GM21576 (cell line): ENCODE data around the gene DNAJC5G.
"Not testable (repeated sequence)": the region's sequence is repeated elsewhere in the genome, so short reads cannot be mapped to it uniquely, and the experiment has no call there.

Experiments used
- ATAC-seq: cut with Tn5 transposase; IDR thresholded peaks from one replicate; pipeline ENCODE4 v1.9.1; 2021; ENCODE audit warnings: mild to moderate bottlenecking, moderate library complexity; ENCODE audit not compliant: unreplicated experiment

Gene DNAJC5G

DNA sequence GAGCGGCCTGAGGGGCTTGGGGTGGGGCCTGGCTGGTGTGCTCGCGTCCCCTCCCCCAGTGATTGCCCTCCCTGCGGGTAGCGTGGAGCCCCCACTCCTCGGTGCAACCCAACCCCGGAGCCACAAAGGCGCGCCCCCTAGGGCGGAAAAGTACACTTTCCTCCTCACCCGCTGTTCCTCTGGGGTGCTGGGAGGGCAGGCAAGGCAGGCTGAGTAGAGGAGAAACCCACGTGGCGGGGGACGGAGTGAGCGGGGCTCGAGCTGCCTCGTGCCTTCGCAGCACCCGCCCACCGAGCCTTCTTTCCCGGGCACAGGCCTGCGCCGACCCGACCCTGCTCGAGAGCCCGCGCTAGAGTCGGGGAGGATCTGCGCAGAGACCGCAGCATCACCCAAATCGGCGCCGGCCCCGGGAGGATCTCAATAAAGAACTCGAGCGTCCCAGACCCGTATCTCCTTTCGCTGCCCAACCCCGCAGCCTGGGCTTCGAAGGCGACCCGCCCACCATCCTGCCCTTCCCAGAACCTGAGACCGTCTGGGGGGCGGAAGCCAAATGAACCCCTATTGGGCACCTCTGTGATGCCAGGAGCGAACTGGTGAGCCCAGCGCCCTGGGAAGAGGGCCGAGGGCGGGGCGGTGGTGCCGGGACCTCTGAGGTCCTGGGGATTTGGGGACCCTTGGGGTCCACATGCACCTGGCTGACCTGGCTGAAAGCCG, 31.5 kb downstream of the DNAJC5G start:
- no peak for ATAC-seq

DNA sequence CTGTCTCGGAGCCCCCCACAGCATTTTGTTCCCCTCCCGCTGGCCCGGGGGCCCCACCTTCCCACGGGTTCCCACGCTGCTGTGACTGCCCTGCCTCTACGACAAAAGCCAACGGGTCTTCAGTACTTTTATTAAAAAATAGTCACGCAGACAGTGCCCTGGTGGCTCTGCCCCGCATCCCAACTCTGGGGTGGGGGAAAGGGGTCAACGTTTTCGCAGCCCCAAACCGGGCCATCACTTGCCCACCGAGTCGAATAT, 32.0 kb downstream of the DNAJC5G start:
- ATAC-seq, result no peak

DNA sequence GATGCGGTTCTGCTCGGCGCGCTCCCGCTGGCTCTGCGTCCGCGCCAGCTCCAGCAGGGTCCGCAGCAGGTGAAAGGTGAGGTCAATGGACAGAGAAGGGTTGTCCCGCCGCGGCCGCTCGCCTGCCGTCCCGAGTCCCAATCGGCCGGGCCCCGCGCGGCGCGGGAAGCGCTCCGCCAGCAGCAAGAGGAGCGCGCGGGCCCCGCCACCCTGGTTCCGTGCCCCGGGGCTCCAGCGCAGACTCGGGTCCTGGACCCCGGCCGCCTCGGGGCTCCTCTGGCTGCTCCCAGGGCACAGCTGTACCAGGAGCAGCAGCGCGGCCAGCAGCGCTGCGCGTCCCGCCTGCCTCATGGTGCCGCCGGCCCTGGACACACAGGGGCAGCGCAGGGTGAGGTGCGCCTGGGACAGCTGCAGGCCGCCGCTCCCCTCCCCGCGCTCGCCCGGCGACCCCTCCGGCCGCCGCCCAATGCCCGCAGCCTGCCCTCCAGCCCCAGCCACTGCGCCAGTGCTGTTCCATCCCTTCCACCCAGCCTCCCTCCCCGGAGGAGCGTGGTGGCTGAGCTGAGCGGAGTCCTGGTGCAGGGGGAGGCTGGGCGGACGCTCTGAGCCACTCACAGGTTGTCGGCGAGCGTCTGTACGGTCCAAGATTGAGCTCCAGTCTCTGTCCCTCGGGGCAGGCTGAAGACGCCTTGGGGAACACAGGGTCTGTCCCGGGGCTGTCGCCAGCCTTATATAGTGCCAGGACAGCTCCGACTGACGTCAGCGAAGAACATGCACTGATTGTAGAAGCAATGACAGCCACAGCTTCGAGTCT, 32.5 kb downstream of the DNAJC5G start:
- no peak for ATAC-seq

DNA sequence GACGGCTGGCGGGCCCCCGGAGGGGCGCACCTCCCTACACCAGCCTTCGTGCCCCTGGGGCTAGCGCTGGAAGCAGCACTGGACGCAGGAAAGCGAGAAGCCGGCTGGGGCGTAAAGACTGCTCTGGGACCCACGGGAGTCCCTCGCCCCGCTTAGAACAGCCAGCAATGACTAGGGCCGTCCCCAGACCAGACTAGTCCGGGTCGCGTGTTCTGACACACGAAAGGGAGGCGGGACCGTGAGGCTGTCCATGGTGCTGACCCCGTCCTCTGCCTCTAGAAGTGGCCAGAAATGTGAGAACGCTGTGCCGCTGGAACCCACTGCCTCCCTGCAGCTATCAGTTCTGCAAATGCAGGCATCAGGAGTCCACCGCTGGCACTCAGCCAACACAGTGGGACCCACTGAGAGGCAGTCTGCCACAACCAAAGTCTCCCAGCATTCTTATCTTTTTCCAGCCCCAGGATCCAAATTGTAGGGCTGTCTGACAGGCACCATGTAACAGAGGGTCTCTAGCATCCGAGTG, 33.2 kb downstream of the DNAJC5G start, which contains the start of gene UCN:
Gene UCN (minus strand): TSS at position 87 of the 523 bp plus-strand sequence. CDS start 550 bp downstream, outside the sequence.
- no peak for ATAC-seq

DNA sequence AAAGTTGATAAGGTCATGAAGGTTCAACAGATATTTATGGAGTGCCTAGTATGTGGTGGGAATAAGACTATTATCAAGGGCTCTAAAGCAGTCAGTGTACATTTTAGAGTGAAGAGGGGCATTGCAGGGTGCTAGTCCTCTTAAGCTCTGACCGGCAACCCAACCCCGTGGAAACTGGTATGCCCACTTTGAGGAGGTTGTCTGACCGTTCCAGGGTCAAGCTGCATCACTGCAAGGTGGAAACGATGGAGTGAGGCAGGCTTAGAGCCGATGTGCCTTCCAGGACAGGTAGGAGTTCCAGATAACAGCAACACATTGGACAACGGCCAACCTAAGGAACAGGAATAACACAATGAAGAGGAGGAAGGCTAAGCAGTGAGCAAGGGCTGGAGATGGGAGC, 34.4 kb downstream of the DNAJC5G start:
- ATAC-seq, result no peak

DNA sequence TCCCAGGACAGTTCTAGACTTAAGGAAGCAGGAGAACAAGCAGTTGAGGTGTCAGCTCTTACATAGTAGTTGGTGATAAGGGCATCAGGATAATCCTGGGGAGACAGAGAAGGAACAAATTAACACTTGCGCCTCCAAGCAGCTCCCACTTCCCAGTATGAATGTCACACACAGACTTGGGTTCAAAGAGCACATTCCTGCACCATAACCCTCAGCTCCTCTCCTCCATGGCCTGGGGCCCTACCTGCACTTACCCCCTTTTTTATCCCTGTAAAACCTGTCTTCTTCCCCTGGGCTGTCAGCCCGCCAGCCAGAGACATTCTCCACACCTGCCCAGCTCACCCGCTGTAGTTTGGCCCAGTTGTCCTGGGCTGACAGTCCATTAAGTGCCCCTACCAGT, 36.9 kb downstream of the DNAJC5G start:
- ATAC-seq, result no peak

DNA sequence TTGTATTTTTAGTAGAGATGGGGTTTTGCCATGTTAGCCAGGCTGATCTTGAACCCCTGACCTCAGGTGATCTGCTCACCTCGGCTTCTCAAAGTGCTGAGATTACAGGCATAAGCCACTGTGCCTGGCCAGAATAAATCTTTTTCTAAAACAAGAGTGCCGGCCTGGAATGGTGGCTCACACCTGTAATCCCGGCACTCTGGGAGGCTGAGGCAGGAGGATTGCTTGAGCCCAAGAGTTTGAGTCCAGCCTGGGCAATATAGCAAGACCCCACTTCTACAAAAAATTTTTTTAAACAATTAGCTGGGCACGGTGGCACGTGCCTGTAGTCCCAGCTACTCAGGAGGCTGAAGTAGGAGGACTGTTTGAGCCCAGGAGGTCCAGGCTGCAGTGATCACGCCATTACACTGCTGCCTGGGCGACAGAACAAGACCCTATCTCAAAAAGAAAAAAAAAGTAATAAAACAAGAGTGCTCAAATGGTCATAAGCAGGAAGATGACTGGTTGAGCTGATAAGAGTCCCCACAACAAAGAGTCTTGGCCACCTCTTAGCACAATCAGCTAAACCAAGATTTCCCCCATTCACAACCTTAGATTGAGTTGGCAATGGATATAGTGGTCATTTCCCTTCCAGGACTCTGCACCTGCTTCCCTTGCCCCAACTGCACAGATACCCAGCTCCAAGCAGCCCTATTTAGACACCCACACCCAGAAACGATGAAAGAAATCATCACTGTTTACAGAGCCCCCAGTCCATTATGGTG, 38.8 kb downstream of the DNAJC5G start:
- ATAC-seq, result no peak

DNA sequence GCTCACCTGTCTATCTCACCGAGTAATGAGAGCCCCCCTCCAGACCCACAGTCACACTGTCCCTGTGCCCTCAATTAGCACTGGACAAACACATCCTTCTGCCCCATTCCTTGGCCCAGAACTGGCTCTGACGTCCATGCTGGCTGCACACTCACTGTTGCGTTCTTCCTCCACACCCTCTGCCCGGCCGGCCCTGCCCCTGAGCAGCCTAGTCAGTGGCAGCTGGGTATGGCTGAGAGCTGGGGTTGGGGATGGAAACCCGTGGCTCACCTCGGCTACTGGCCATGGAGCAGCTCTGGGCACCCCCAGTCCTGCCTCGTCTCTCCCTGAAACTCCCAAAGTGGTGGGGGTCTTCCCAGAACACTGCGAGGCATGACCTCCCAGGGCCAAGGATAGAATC, 39.5 kb downstream of the DNAJC5G start:
- no peak for ATAC-seq

DNA sequence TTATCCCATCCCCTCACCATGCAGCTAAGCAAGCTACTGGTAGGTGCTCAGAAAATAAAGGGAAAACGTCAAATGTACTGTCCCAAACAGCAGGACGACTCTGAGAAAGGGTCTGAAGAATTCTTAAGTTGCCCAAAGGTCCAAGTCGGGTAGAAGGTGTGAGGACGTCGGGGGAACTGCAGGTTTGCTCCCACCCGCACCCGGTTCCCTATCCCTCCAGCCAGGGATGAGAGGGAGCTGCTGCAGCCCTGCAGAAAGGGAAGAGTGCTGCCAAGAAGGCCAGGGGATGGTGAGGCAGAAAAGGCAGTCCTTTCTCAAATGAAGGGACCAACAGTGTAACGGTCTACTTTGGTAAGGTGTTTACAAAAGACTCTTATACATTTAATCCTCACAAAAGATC, 39.9 kb downstream of the DNAJC5G start:
- ATAC-seq, result no peak

DNA sequence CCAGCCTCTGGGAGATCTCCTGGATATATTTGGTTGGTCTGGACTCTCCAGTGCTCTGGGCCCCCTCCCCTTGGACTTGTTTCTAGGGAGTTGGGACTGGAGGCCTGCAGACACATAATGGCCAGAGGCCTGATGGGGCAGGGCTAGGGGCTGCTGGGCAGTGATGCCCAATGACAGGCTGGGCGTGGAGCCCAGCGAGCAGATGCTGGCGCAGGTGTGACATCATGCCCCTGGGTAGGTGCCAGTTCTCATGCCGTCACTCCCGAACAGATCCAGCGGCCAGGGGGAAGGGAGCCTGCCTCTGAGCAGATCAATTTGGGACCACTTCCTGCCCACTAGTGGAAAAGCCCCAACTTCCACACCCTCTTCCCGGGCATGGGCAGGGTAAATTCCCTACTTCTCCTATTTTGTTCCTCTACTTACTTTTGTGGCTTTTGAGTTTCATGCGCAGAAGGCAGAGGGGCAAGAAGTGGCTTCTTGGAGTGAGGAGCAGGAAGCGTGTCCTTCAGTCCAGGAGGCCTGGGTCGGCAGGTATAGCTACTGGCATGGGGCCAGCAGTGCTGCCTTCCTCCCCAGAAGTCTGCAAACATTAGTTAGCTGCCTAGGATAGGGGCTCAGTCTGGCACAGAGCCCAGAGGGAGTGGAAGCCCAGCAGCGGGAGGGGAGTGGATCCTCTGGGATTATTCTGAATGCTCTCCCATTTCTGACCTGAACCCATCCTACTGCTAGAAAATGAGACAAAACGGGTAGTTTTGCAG, 41.6 kb downstream of the DNAJC5G start:
- ATAC-seq, result no peak

DNA sequence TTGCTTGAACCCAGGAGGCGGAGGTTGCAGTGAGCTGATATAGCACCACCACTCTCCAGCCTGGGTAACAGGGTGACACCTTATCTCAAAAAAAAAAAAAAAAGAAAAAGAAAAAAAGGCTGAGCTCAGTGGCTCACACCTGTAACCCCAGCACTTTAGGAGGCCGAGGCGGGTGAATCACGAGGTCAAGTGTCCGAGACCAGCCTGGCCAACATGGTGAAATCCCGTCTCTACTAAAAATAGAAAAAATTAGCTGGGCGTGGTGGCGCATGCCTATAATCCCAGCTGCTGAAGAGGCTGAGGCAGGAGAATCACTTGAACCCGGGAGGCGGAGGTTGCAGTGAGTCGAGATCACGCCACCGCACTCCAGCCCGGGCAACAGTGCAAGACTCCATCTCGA, 44.6 kb downstream of the DNAJC5G start:
- not testable (repeated sequence) for ATAC-seq

DNA sequence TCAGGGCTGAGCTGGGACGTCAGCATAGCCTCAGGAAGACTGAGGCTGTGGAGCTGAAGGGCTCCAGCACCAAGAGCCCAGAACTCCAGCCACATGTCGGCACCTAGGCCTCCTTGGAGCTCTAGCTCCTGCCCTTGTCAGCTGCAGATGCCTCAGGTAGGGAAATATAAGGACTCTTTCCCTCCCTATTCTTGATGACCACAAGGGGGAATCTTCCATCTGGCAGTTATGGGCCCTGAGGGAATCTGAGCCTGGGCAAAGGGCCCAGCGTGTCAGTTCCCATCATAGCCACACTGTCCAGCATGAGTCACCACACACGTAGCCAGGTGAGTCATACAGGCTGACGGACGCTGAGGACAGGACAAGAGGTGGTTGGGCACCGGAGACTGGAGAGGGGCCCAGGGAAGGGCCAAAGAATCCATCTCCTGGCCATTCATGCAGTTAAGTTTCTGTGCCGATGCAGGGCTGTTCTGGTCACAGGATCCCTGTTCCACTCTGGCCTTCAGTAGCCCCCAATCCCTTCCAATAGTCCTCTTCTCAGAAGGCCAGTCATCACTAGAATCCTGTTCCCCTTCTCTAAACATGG, 45.8 kb downstream of the DNAJC5G start:
- no peak for ATAC-seq

DNA sequence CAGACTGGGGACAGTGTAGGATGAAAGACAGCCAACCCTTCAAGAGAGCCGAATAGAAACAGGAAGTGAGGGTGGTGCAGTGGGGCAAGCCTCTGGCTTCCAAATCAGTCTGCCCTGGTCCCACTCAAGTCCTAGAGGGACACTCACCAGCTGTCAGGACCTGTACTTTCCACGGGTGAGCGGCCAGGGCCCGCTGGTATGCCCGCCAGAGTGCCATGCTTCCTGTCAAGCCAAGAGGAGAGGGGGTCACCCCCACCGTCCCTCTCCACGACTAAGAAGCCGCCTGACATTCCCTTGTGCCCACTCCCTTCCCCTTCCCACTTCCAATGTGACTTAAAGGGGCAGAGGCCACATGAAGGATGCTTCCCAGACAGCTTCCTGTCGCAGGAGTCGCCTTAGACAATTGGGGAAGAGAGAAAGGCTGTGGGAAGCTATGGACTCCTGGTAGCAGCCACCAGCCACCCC, 47.1 kb downstream of the DNAJC5G start:
- no peak for ATAC-seq

DNA sequence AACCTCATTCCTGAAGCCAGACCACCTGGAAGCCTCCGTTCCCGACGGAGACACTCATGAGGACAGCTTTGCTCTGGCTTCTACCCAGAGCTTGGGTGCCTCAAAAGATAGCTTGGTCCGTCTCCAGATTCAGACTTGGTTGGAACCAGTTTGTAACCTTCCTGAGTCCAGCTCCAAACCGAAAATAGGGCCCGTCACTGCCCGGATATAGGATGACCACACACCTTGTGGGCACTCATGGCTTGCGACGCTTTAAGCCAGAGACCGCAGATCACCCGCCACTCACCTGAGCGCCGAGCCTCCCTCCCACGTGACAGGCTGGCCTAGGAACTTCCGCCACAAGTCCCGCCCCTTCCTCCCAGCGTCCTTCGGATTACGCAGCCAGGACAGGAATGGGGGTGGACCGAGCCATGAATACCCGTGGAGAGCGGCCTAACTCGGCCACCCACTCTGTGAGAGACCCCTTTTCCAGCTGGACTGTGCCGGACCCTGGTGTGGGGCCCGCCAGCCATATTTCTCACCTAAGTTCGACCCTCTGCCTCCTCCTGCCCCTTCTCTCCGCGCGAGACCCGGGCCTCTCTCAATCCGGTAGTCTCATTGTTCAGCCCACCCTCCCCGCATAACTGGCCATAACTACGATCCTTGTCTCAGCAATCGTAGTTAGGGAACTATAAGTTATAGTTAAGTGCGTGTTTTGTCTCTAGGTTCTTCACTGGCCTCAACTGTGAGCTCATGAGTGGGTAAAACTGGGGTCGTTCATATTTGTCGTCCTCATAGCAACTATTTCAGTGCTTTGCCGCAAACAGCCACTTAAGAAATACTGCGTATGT, 47.7 kb downstream of the DNAJC5G start, which contains the start of gene MPV17:
Gene MPV17 (minus strand): TSS at position 332 of the 830 bp plus-strand sequence. CDS start 580 bp downstream, outside the sequence.
- peak; percentile 90 for ATAC-seq

DNA sequence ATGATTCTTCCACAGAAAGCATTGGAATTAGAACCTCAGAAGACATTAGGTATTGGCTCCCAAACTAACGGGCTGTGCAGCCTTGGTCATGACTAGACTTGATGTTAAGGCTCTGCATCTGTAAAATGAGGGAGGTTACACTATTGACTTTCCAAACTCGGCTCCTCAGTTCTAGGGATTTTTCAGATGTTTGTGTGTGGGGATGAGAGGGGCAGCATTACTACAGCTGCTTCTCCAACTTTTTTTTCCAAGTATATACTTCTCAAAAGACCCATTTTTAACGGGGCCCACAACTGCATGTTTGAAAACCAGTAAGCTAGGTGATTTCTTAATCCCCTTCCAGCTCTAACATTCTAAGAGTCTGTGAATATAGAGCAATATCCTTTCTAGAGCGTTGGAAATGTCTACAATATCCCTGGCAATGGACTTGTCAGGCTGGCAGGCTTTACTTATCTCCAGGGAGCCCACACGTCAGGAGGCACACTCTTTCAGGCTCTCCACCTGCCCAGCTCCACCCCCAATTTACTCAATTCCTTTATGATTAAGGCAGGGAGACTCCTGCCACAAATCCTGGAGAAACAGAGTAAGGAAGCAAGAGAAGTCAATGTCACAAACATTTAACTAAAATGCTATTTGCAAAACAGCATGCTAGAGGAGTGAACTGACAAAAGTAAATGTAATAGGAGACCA, 48.5 kb downstream of the DNAJC5G start:
- no peak for ATAC-seq

DNA sequence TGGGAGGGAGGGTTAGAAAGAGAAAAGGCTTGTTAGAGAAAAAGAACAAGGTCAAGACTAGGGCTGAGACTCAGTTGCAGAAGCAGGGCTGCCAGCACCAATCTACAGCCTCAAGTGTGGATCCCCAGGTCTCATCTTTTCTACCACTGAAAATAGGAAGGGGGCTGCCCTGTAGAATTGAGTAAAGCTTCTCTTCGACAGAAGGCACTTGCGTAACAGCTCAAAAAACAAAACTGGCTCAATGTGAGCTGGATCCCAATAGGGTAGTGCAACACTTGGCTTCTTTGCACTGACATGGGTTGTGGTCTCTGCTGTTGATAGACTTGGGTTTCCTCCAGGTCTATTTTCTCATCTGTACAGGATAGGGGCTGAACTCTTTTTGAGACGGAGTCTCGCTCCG, 49.5 kb downstream of the DNAJC5G start:
- ATAC-seq, result no peak
